ENCODE results near the gene ZNF862.

Gene ZNF862

GRCh38 chr7:149817301-149817771, 20.8 kb upstream of the ZNF862 start:
- Histone ChIP-seq H3K4me1 (ENCODE audit: control insufficient read depth in 5 of 5, insufficient read depth in 5 of 5, low read length in 5 of 5) (peaks cover 0 to 8% (median 0%) of the 10 kb centered on the region in 5 donors), H3K9me3 (ENCODE audit: control insufficient read depth in 5 of 5, low read length in 5 of 5) (no peaks in the 10 kb centered on the region), H3K9ac (ENCODE audit: low read length in 5 of 5) (no peak overlapping the region), H3K36me3 (ENCODE audit: control insufficient read depth in 5 of 5, insufficient read depth in 5 of 5, low read length in 5 of 5) (no peaks in the 10 kb centered on the region), H3K27me3 (ENCODE audit: control insufficient read depth in 5 of 5, insufficient read depth in 4 of 5, low read length in 5 of 5) (peaks cover 0 to 11% (median 8%) of the 10 kb centered on the region in 5 donors), H3K27ac (ENCODE audit: low read depth, low read length) (no peak overlapping the region), H3K4me3 (ENCODE audit: low read depth in 1 of 5, low read length in 5 of 5) (no peak overlapping the region)

GRCh38 chr7:149817836-149818535, 20.2 kb upstream of the ZNF862 start:
- no peaks in the 10 kb centered on the region for H3K9me3 ChIP-seq (ENCODE audit: control insufficient read depth in 5 of 5, low read length in 5 of 5)
- no peak overlapping the region for H3K27ac ChIP-seq (ENCODE audit: low read depth, low read length)
- H3K9ac ChIP-seq (ENCODE audit: low read length in 5 of 5), result no peak overlapping the region
- no peak overlapping the region for H3K4me3 ChIP-seq (ENCODE audit: low read depth in 1 of 5, low read length in 5 of 5)
- peaks cover 1 to 16% (median 8%) of the 10 kb centered on the region in 5 donors for H3K27me3 ChIP-seq (ENCODE audit: control insufficient read depth in 5 of 5, insufficient read depth in 4 of 5, low read length in 5 of 5)
- H3K36me3 ChIP-seq (ENCODE audit: control insufficient read depth in 5 of 5, insufficient read depth in 5 of 5, low read length in 5 of 5), result no peaks in the 10 kb centered on the region
- H3K4me1 ChIP-seq (ENCODE audit: control insufficient read depth in 5 of 5, insufficient read depth in 5 of 5, low read length in 5 of 5), result peaks cover 0 to 10% (median 0%) of the 10 kb centered on the region in 5 donors

GRCh38 chr7:149818536-149818840, 19.7 kb upstream of the ZNF862 start:
- Histone ChIP-seq H3K27ac (ENCODE audit: low read depth, low read length) (no peak overlapping the region), H3K9ac (ENCODE audit: low read length in 5 of 5) (no peak overlapping the region), H3K9me3 (ENCODE audit: control insufficient read depth in 5 of 5, low read length in 5 of 5) (no peaks in the 10 kb centered on the region), H3K36me3 (ENCODE audit: control insufficient read depth in 5 of 5, insufficient read depth in 5 of 5, low read length in 5 of 5) (no peaks in the 10 kb centered on the region), H3K4me1 (ENCODE audit: control insufficient read depth in 5 of 5, insufficient read depth in 5 of 5, low read length in 5 of 5) (peaks cover 0 to 10% (median 0%) of the 10 kb centered on the region in 5 donors), H3K4me3 (ENCODE audit: low read depth in 1 of 5, low read length in 5 of 5) (no peak overlapping the region), H3K27me3 (ENCODE audit: control insufficient read depth in 5 of 5, insufficient read depth in 4 of 5, low read length in 5 of 5) (peaks cover 5 to 16% (median 8%) of the 10 kb centered on the region in 5 donors)

GRCh38 chr7:149819141-149819960, 18.8 kb upstream of the ZNF862 start:
- Histone ChIP-seq H3K27me3 (ENCODE audit: control insufficient read depth in 5 of 5, insufficient read depth in 4 of 5, low read length in 5 of 5) (peaks cover 7 to 19% (median 8%) of the 10 kb centered on the region in 5 donors), H3K9me3 (ENCODE audit: control insufficient read depth in 5 of 5, low read length in 5 of 5) (no peaks in the 10 kb centered on the region), H3K27ac (ENCODE audit: low read depth, low read length) (no peak overlapping the region), H3K36me3 (ENCODE audit: control insufficient read depth in 5 of 5, insufficient read depth in 5 of 5, low read length in 5 of 5) (no peaks in the 10 kb centered on the region), H3K9ac (ENCODE audit: low read length in 5 of 5) (no peak overlapping the region), H3K4me1 (ENCODE audit: control insufficient read depth in 5 of 5, insufficient read depth in 5 of 5, low read length in 5 of 5) (peaks cover 0 to 10% (median 0%) of the 10 kb centered on the region in 5 donors), H3K4me3 (ENCODE audit: low read depth in 1 of 5, low read length in 5 of 5) (no peak overlapping the region)

- peaks cover 0 to 10% (median 0%) of the 10 kb centered on the region in 5 donors for H3K4me1 ChIP-seq (ENCODE audit: control insufficient read depth in 5 of 5, insufficient read depth in 5 of 5, low read length in 5 of 5)
- peaks cover 4 to 19% (median 8%) of the 10 kb centered on the region in 5 donors for H3K27me3 ChIP-seq (ENCODE audit: control insufficient read depth in 5 of 5, insufficient read depth in 4 of 5, low read length in 5 of 5)
- H3K4me3 ChIP-seq (ENCODE audit: low read depth in 1 of 5, low read length in 5 of 5), result no peak overlapping the region
- H3K27ac ChIP-seq (ENCODE audit: low read depth, low read length), result no peak overlapping the region
- no peaks in the 10 kb centered on the region for H3K36me3 ChIP-seq (ENCODE audit: control insufficient read depth in 5 of 5, insufficient read depth in 5 of 5, low read length in 5 of 5)
- H3K9me3 ChIP-seq (ENCODE audit: control insufficient read depth in 5 of 5, low read length in 5 of 5), result no peaks in the 10 kb centered on the region
- H3K9ac ChIP-seq (ENCODE audit: low read length in 5 of 5), result no peak overlapping the region
These were observed 18.2 kb upstream of the ZNF862 start for GRCh38 chr7:149819961-149820340.

GRCh38 chr7:149820622-149821190, 17.5 kb upstream of the ZNF862 start:
- Histone ChIP-seq H3K4me1 (ENCODE audit: control insufficient read depth in 5 of 5, insufficient read depth in 5 of 5, low read length in 5 of 5) (peaks cover 0 to 10% (median 0%) of the 10 kb centered on the region in 5 donors), H3K27ac (ENCODE audit: low read depth, low read length) (no peak overlapping the region), H3K4me3 (ENCODE audit: low read depth in 1 of 5, low read length in 5 of 5) (no peak overlapping the region), H3K36me3 (ENCODE audit: control insufficient read depth in 5 of 5, insufficient read depth in 5 of 5, low read length in 5 of 5) (no peaks in the 10 kb centered on the region), H3K27me3 (ENCODE audit: control insufficient read depth in 5 of 5, insufficient read depth in 4 of 5, low read length in 5 of 5) (peaks cover 3 to 19% (median 10%) of the 10 kb centered on the region in 5 donors), H3K9ac (ENCODE audit: low read length in 5 of 5) (no peak overlapping the region), H3K9me3 (ENCODE audit: control insufficient read depth in 5 of 5, low read length in 5 of 5) (no peaks in the 10 kb centered on the region)

- Histone ChIP-seq H3K36me3 (ENCODE audit: control insufficient read depth in 5 of 5, insufficient read depth in 5 of 5, low read length in 5 of 5) (no peaks in the 10 kb centered on the region), H3K4me1 (ENCODE audit: control insufficient read depth in 5 of 5, insufficient read depth in 5 of 5, low read length in 5 of 5) (peaks cover 0 to 10% (median 0%) of the 10 kb centered on the region in 5 donors), H3K4me3 (ENCODE audit: low read depth in 1 of 5, low read length in 5 of 5) (no peak overlapping the region)
These were observed 16.7 kb upstream of the ZNF862 start for GRCh38 chr7:149821191-149822148.

GRCh38 chr7:149822353-149822943, 15.7 kb upstream of the ZNF862 start:
- H3K36me3 ChIP-seq (ENCODE audit: control insufficient read depth in 5 of 5, insufficient read depth in 5 of 5, low read length in 5 of 5), result no peaks in the 10 kb centered on the region
- peaks cover 0 to 10% (median 0%) of the 10 kb centered on the region in 5 donors for H3K4me1 ChIP-seq (ENCODE audit: control insufficient read depth in 5 of 5, insufficient read depth in 5 of 5, low read length in 5 of 5)
- no peak overlapping the region for H3K4me3 ChIP-seq (ENCODE audit: low read depth in 1 of 5, low read length in 5 of 5)
- H3K27me3 ChIP-seq (ENCODE audit: control insufficient read depth in 5 of 5, insufficient read depth in 4 of 5, low read length in 5 of 5), result peaks cover 0 to 13% (median 9%) of the 10 kb centered on the region in 5 donors
- H3K9me3 ChIP-seq (ENCODE audit: control insufficient read depth in 5 of 5, low read length in 5 of 5), result no peaks in the 10 kb centered on the region
- H3K9ac ChIP-seq (ENCODE audit: low read length in 5 of 5), result no peak overlapping the region
- no peak overlapping the region for H3K27ac ChIP-seq (ENCODE audit: low read depth, low read length)

More at GRCh38 chr7:149821191-149822148, 16.7 kb upstream of the ZNF862 start:
- H3K9me3 ChIP-seq (ENCODE audit: control insufficient read depth in 5 of 5, low read length in 5 of 5), result no peaks in the 10 kb centered on the region
- peaks cover 0 to 16% (median 13%) of the 10 kb centered on the region in 5 donors for H3K27me3 ChIP-seq (ENCODE audit: control insufficient read depth in 5 of 5, insufficient read depth in 4 of 5, low read length in 5 of 5)
- no peak overlapping the region for H3K9ac ChIP-seq (ENCODE audit: low read length in 5 of 5)
- H3K27ac ChIP-seq (ENCODE audit: low read depth, low read length), result no peak overlapping the region

- H3K27ac ChIP-seq (ENCODE audit: low read depth, low read length), result no peak overlapping the region
- no peaks in the 10 kb centered on the region for H3K9me3 ChIP-seq (ENCODE audit: control insufficient read depth in 5 of 5, low read length in 5 of 5)
- peaks cover 0 to 13% (median 8%) of the 10 kb centered on the region in 5 donors for H3K27me3 ChIP-seq (ENCODE audit: control insufficient read depth in 5 of 5, insufficient read depth in 4 of 5, low read length in 5 of 5)
- no peak overlapping the region for H3K4me3 ChIP-seq (ENCODE audit: low read depth in 1 of 5, low read length in 5 of 5)
- H3K9ac ChIP-seq (ENCODE audit: low read length in 5 of 5), result no peak overlapping the region
- H3K4me1 ChIP-seq (ENCODE audit: control insufficient read depth in 5 of 5, insufficient read depth in 5 of 5, low read length in 5 of 5), result peaks cover 0 to 10% (median 0%) of the 10 kb centered on the region in 5 donors
- no peaks in the 10 kb centered on the region for H3K36me3 ChIP-seq (ENCODE audit: control insufficient read depth in 5 of 5, insufficient read depth in 5 of 5, low read length in 5 of 5)
These were observed 15.0 kb upstream of the ZNF862 start for GRCh38 chr7:149823191-149823630.

All from subcutaneous abdominal adipose tissue (tissue), 5 donors.